Sigmoid colon (tissue), 4 donors: ENCODE data around the gene RYK.

Experiments
- EP300 ChIP-seq, 4 donors: sonication (generic); formaldehyde crosslinking; IDR thresholded peaks; one replicate each; pipeline ENCODE4 v1.6.1; 2017; ENCODE audit warnings: antibody characterized with exemption in 4 of 4
- POLR2A ChIP-seq, 2 donors: fragments of 450-650 bp; IDR thresholded peaks; one replicate each; pipeline ENCODE4 v1.6.1; 2016; ENCODE audit warnings: antibody characterized with exemption in 2 of 2, mild to moderate bottlenecking in 2 of 2, moderate library complexity in 2 of 2
- POLR2AphosphoS5 ChIP-seq, 4 donors: sonication (generic); formaldehyde crosslinking; IDR thresholded peaks; one replicate each; pipeline ENCODE4 v1.6.1; 2017; ENCODE audit warnings: antibody characterized with exemption in 4 of 4
- TF ChIP-seq, protein P1 (sequence below), 4 experiments: fragments of 450-650 bp in 3 of 4; fragments of 200-600 bp in 1 of 4; IDR thresholded peaks; one replicate each; pipeline ENCODE4 v1.5.1; 2016 to 2019; ENCODE audit warnings: antibody characterized with exemption in 4 of 4, mild to moderate bottlenecking in 3 of 4, moderate library complexity in 2 of 4

DNA sequence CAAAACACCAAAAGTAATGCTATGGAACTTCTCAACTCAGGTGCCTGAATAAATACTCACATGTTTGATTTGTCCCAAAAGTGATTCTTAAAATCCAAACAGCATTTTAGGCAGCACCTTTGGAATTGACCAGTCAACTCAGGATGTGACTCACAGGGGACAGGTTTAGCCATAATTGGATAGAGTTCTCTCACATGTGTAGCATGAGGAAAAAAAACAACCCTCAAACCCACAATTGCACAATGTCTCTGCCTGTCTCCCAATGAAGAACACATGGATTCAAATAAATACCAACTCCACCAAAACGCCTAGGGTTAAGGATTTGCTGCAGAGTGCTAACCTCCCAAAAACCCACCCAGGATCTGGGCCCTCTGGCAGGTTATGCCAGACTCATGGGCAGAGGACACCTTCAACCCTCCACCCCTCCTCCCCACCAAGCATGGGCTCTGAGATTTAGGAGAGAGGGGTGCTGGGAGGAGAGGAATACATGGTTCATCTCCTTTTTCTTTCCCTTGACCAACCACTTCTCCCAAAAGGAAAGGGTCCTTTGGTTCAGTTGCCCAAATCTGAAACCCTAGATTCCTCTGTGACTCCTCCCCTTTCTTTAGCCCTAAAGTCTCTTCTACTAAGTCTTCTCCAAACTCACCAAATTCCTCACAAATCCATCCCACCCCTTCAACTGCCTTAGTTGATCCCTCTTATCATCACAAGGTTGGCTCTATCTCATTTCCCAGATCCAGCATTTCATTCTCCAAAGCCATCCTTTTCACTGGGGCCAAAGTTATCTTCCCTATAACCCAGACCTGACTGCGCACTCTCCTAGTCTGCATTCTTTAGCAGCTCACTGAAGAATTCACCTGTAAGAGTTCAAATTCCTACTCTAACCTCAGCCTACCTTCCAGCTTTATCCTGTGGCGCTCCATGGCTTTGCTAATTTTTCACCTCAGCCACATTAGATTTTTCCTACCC lies 7.7 kb downstream of the RYK start:
- TF ChIP-seq POLR2A (IDR thresholded peaks at IDR 0.05) (no peak), POLR2AphosphoS5 (IDR thresholded peaks at IDR 0.05) (no peak), EP300 (IDR thresholded peaks at IDR 0.05) (no peak)
- TF ChIP-seq, protein P1, sequence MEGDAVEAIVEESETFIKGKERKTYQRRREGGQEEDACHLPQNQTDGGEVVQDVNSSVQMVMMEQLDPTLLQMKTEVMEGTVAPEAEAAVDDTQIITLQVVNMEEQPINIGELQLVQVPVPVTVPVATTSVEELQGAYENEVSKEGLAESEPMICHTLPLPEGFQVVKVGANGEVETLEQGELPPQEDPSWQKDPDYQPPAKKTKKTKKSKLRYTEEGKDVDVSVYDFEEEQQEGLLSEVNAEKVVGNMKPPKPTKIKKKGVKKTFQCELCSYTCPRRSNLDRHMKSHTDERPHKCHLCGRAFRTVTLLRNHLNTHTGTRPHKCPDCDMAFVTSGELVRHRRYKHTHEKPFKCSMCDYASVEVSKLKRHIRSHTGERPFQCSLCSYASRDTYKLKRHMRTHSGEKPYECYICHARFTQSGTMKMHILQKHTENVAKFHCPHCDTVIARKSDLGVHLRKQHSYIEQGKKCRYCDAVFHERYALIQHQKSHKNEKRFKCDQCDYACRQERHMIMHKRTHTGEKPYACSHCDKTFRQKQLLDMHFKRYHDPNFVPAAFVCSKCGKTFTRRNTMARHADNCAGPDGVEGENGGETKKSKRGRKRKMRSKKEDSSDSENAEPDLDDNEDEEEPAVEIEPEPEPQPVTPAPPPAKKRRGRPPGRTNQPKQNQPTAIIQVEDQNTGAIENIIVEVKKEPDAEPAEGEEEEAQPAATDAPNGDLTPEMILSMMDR (IDR thresholded peaks at IDR 0.05), result no peak
